Heart right ventricle (tissue), 16 donors: ENCODE results near the gene DLST. TPM values are rescaled to one million over a fixed set of nuclear protein-coding genes. Genes with fewer than 3 reads are reported as not detected.

ENCODE experiments used
- ATAC-seq, 8 donors: fragments of 200-7000 bp; cut with Tn5 transposase; one replicate each; pipeline ENCODE4 v1.9.1; 2020; ENCODE audit warnings: mild to moderate bottlenecking in 8 of 8, moderate library complexity in 8 of 8, moderate number of reproducible peaks in 1 of 8
- DNase-seq, 2 donors: peaks; one replicate each; pipeline ENCODE4 v3.0.0-alpha.2; 2020
- H3K27ac ChIP-seq, 10 donors: fragments of 200-600 bp; sonication (generic) in 2 of 10; one replicate each; pipeline versions ENCODE4 v1.5.0 to v1.8.0; 2020 to 2022; ENCODE audit warnings: mild to moderate bottlenecking in 3 of 10
- H3K27me3 ChIP-seq, 7 donors: fragments of 200-600 bp; one replicate each; pipeline ENCODE4 v1.8.0; 2021 to 2022; ENCODE audit warnings: mild to moderate bottlenecking in 2 of 7
- H3K36me3 ChIP-seq, 9 donors: fragments of 200-600 bp; sonication (generic) in 1 of 9; one replicate each; pipeline versions ENCODE4 v1.5.0 to v1.8.0; 2020 to 2022; ENCODE audit warnings: mild to moderate bottlenecking in 2 of 9
- H3K4me1 ChIP-seq, 9 donors: fragments of 200-600 bp; sonication (generic) in 1 of 9; one replicate each; pipeline versions ENCODE4 v1.5.0 to v1.8.0; 2020 to 2022; ENCODE audit warnings: mild to moderate bottlenecking in 4 of 9
- H3K4me3 ChIP-seq, 10 donors: fragments of 200-600 bp; sonication (generic) in 2 of 10; one replicate each; pipeline versions ENCODE4 v1.5.0 to v1.8.0; 2020 to 2022; ENCODE audit warnings: mild to moderate bottlenecking in 7 of 10, moderate library complexity in 2 of 10
- H3K9me3 ChIP-seq, 11 donors: fragments of 200-600 bp in 10 of 11; sonication (generic) in 2 of 11; one replicate each; pipeline versions ENCODE4 v1.5.0 to v1.8.0; 2013 to 2022; ENCODE audit warnings: mild to moderate bottlenecking in 2 of 11, control low read depth in 1 of 11, moderate library complexity in 1 of 11
- CTCF ChIP-seq, 9 donors: fragments of 200-600 bp; sonication (generic) in 2 of 9; IDR thresholded peaks; one replicate each; pipeline versions ENCODE4 v1.5.0 to v1.8.0; 2021 to 2022; ENCODE audit warnings: antibody characterized with exemption in 9 of 9, mild to moderate bottlenecking in 5 of 9, moderate library complexity in 1 of 9
- WGBS, 2 donors: extraction: QIAGEN DNeasy Blood & Tissue Kit; methylation state at CpG; one replicate each; pipeline ENCODE4 v1.1.7; 2013; ENCODE audit warnings: inconsistent platforms in 1 of 2; 5-methylcytosine and 5-hydroxymethylcytosine counted together
- intact Hi-C, 10 donors: fragments of 100-400 bp; cut with DNase I; formaldehyde crosslinking; loops; one replicate each; pipeline versions ENCODE4 v1.11.1 to v1.14.2; 2022
- polyA plus RNA-seq, 2 donors: library from polyadenylated mRNA; stranded (reverse); fragments of 200-250 nt; gene quantifications; one replicate each; pipeline ENCODE4 v1.2.3, GENCODE V29; 2013
- total RNA-seq, 10 donors: library from RNA; stranded (reverse); fragmentation: NEBNext Ultra II Directional in 3 of 10; extraction: Animal tissue kit (Norgen Biotek cat#: 25700) in 3 of 10; gene quantifications; one replicate each; pipeline versions ENCODE4 v1.2.1 to v1.2.4, GENCODE V29; 2021 to 2023
- donor health status: Arrhythmogenic right ventricular cardiomyopathy.
- donor health status: ischemic (EF 13 %, LVEDD 7.1; RV severe dilation, severe dysfunction).
- donor health status: healthy with polysubstance abuse.
- donor health status: DM: no; HTN: yes; CAD: no.
- donor health status: DM: no; HTN: no; CAD: no.
- donor health status: ischemic (EF 25% LVEDD 6.9; RV normal size, moderate dysfunction).
- donor health status: ischemic (EF 25% LVEDD 5.7; RV mildly dilated, moderate dysfunction).
- donor health status: healthy.
- donor health status: DM: yes; HTN: yes; CAD: no.
- donor health status: Ischemic cardiomyopathy.
- donor health status: ischemic (EF 35%, LVEDD 5.7; RV mildly dilated, moderate dysfunction).
- donor health status: nonischemic (EF 11% LVEDD 7.7; RV severe dilation, severe dysfunction).
- donor health status: DM: yes; HTN: yes; CAD: no.
- donor health status: PGD.
- donor health status: ischemic (EF 29% LVEDD 5.4; RV normal size, mild dysfunction).
- donor health status: nonischemic (EF 23%, LVEDD 6.1; RV moderate dilation, normal function).

DLST gene
- total and polyA plus RNA-seq, 12 donors = 52.5 to 273 (median 226) TPM

- peaks cover 15 to 72% (median 44%) of the 10 kb centered on the region in 9 donors for H3K4me1 ChIP-seq
- no peaks in the 10 kb centered on the region for H3K9me3 ChIP-seq
- H3K36me3 ChIP-seq = peaks cover 0 to 60% (median 4%) of the 10 kb centered on the region in 9 donors
- peak overlapping the region in 3 of 10 donors; percentile 4 to 21 (median 17) for H3K4me3 ChIP-seq
- WGBS, 2 donors = 17 to 18% methylated on average over 5 of the region's 5 CpGs
- H3K27me3 ChIP-seq = peaks cover 0 to 6% (median 0%) of the 10 kb centered on the region in 7 donors
- intact Hi-C loops = loop anchor here in 9 of 10 donors (2.0 to 10.0 kb wide), 8 partner anchors 32 to 142 kb away; partner anchors contain the start of genes EIF2B2 (in 6 of the 9) and ZC2HC1C (in 1 of the 9)
- peak in 3 of 9 donors; percentile 1 to 11 (median 4) for TF ChIP-seq CTCF (IDR thresholded peaks at IDR 0.05)
- DNase-seq (no peak), ATAC-seq (peak; percentile 49 to 66 (median 55))
- peak overlapping the region in 8 of 10 donors; percentile 0 to 76 (median 48) for H3K27ac ChIP-seq
These were observed 65.1 kb downstream of the DLST start for GRCh38 chr14:74946659-74947281.

GRCh38 chr14:74947353-74948227, 65.9 kb downstream of the DLST start:
- DNase-seq = no peak
- TF ChIP-seq CTCF (IDR thresholded peaks at IDR 0.05) = no peak
- 91 to 92% methylated on average over 13 of the region's 13 CpGs for WGBS, 2 donors
- ATAC-seq = no peak
- Histone ChIP-seq H3K27me3 (peaks cover 0 to 13% (median 0%) of the 10 kb centered on the region in 7 donors), H3K4me3 (no peak overlapping the region), H3K27ac (peak overlapping the region in 5 of 10 donors; percentile 41 to 76 (median 54)), H3K4me1 (peaks cover 8 to 72% (median 42%) of the 10 kb centered on the region in 9 donors), H3K36me3 (peaks cover 0 to 61% (median 4%) of the 10 kb centered on the region in 9 donors), H3K9me3 (no peaks in the 10 kb centered on the region)
- intact Hi-C loops = loop anchor here in 9 of 10 donors (2.0 to 10.0 kb wide), 8 partner anchors 33 to 141 kb away; partner anchors contain the start of genes EIF2B2 (in 6 of the 9) and ZC2HC1C (in 1 of the 9)

DNA sequence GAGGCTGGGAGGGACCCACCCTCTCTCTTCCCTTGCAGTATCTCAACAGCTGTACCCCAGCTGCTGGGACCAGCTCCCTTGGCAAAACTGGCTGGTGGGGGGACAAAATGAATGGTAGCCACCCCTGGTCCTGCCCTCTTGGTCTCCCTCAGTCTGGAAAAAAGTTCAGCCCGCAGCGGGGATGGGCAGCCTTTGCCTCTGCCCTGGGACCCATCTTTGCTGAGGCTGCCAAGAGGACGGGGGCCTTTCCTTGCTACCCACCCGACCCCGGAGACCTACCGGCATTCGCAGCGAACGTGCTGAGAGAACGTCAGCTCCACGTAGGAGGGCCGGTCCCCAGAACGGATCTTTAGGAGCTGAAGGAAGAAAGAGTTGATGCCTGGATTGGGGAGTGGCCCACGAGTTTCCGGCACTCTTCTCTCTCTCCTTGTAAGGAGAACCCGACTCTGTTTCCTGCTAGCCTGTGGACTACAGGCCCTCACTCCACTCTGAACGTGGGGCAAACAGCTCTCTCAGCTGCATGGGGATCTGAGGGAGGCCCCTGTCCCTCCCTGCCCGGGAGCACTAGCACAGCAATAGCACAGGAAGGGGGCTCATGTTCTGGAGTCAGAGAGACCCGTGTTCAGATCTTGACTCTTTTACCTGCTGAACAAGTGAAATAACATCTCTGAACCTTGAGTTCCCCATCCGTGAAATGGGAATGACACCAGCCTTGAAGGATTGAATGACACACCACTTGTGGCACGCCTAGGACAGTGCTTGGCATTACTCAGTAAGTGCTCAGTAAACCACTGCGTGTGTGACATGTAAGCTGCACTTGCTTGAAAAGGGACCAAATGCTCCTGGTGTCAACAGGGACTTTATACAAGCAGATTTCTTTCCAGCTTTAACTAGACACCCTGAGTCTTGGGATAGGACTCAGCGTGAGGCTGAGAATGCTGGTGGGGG, 66.8 kb downstream of the DLST start:
- Histone ChIP-seq H3K36me3 (peaks cover 0 to 64% (median 4%) of the 10 kb centered on the region in 9 donors), H3K27ac (no peak overlapping the region), H3K4me1 (peaks cover 8 to 72% (median 35%) of the 10 kb centered on the region in 9 donors), H3K4me3 (no peak overlapping the region), H3K9me3 (no peaks in the 10 kb centered on the region), H3K27me3 (peaks cover 0 to 13% (median 0%) of the 10 kb centered on the region in 7 donors)
- DNase-seq (no peak), ATAC-seq (no peak)
- WGBS, 2 donors = 79 to 82% methylated on average over 23 of the region's 23 CpGs
- intact Hi-C loops = loop anchor here in 9 of 10 donors (5.0 to 10.0 kb wide), 5 partner anchors 54 to 139 kb away; partner anchors contain the start of genes EIF2B2 (in 6 of the 9) and ZC2HC1C (in 1 of the 9)
- TF ChIP-seq CTCF (IDR thresholded peaks at IDR 0.05) = no peak
